Umbilical cord (tissue), 2 donors: Measurements from ENCODE around the gene P4HA3. TPM values are rescaled to one million over a fixed set of nuclear protein-coding genes. Genes with fewer than 3 reads are reported as not detected.

ENCODE experiments used
- DNase-seq: peaks from one replicate; pipeline ENCODE4 v3.0.0-alpha.2; 2015; ENCODE audit warnings: low spot score
- total RNA-seq: library from RNA; depleted of rRNA; stranded (reverse); fragments of >200 nt; gene quantifications from one replicate; pipeline ENCODE4 v1.2.3, GENCODE V29; 2014; ENCODE audit warnings: low replicate concordance; ENCODE audit not compliant: insufficient read depth

Gene P4HA3
- total RNA-seq, 1 donor from 2014 or later = 24.6 TPM

GRCh38 chr11:74268456-74268855 lies 43.0 kb downstream of the P4HA3 start:
- no peak for DNase-seq

GRCh38 chr11:74267014-74267413 lies 44.4 kb downstream of the P4HA3 start:
- DNase-seq = no peak

- DNase-seq = no peak
Observed at GRCh38 chr11:74265256-74265655, 46.2 kb downstream of the P4HA3 start.

- DNase-seq = no peak
Observed at GRCh38 chr11:74262725-74263124, 48.7 kb downstream of the P4HA3 start.

GRCh38 chr11:74257959-74258553 lies 53.4 kb downstream of the P4HA3 start:
- DNase-seq = no peak

GRCh38 chr11:74256378-74257133 lies 54.9 kb downstream of the P4HA3 start:
- no peak for DNase-seq

GRCh38 chr11:74255741-74256375 lies 55.6 kb downstream of the P4HA3 start:
- DNase-seq = peak; percentile 71

- DNase-seq = no peak
Observed at GRCh38 chr11:74253361-74253760, 58.1 kb downstream of the P4HA3 start.

GRCh38 chr11:74249496-74249895 lies 61.9 kb downstream of the P4HA3 start:
- no peak for DNase-seq

GRCh38 chr11:74248469-74248868 lies 63.0 kb downstream of the P4HA3 start:
- DNase-seq = no peak

GRCh38 chr11:74238243-74238642 lies 73.2 kb downstream of the P4HA3 start:
- no peak for DNase-seq

GRCh38 chr11:74237541-74237940 lies 73.9 kb downstream of the P4HA3 start:
- DNase-seq = no peak

- no peak for DNase-seq
Observed at GRCh38 chr11:74235121-74235520, 76.3 kb downstream of the P4HA3 start.

GRCh38 chr11:74233683-74234082 lies 77.8 kb downstream of the P4HA3 start:
- no peak for DNase-seq

- no peak for DNase-seq
Observed at GRCh38 chr11:74232311-74232950, 79.0 kb downstream of the P4HA3 start.

GRCh38 chr11:74226907-74227306 lies 84.5 kb downstream of the P4HA3 start:
- DNase-seq = no peak

GRCh38 chr11:74225565-74225964 lies 85.9 kb downstream of the P4HA3 start:
- DNase-seq = no peak

- peak; percentile 69 for DNase-seq
Observed at GRCh38 chr11:74221816-74222215, 89.6 kb downstream of the P4HA3 start.

GRCh38 chr11:74220376-74220775 lies 91.1 kb downstream of the P4HA3 start:
- no peak for DNase-seq
